ENCODE results near the gene TLCD4. TPM values are rescaled to one million over a fixed set of nuclear protein-coding genes. Genes with fewer than 3 reads are reported as not detected.

The TLCD4 gene
- total and polyA plus RNA-seq, 10 donors = 0.11 to 12.5 (median 0.75) TPM

GRCh38 chr1:95093296-95093695 lies 23.9 kb upstream of the TLCD4 start:
- H3K4me1 ChIP-seq = peaks cover 0 to 7% (median 0%) of the 10 kb centered on the region in 6 donors
- H3K27me3 ChIP-seq (replicated peaks in 1 of 7) = peaks cover 0 to 6% (median 0%) of the 10 kb centered on the region in 7 donors
- H3K36me3 ChIP-seq = no peaks in the 10 kb centered on the region
- TF ChIP-seq POLR2A (IDR thresholded peaks at IDR 0.05) = no peak
- TF ChIP-seq CTCF (IDR thresholded peaks at IDR 0.05 in 8 of 11, conservative IDR thresholded peaks at IDR 0.05 in 3 of 11) = no peak
- no peak for TF ChIP-seq POLR2AphosphoS5 (IDR thresholded peaks at IDR 0.05)
- H3K9me3 ChIP-seq = peaks cover 0 to 16% (median 5%) of the 10 kb centered on the region in 8 donors
- intact Hi-C loops (cut with DNase I; ENCODE audit: low total_unique reads) = no loop called here
- WGBS, 5 donors = 41 to 85% (median 65%) methylated on average over 1 of the region's 1 CpG
- H3K4me3 ChIP-seq = no peak overlapping the region
- H3K27ac ChIP-seq = no peak overlapping the region
- no peak for DNase-seq

- Histone ChIP-seq H3K27ac (no peak overlapping the region), H3K36me3 (no peaks in the 10 kb centered on the region), H3K9me3 (peaks cover 0 to 11% (median 3%) of the 10 kb centered on the region in 8 donors), H3K4me3 (no peak overlapping the region), H3K27me3 (replicated peaks in 1 of 7) (peaks cover 0 to 6% (median 0%) of the 10 kb centered on the region in 7 donors), H3K4me1 (peaks cover 0 to 7% (median 0%) of the 10 kb centered on the region in 6 donors)
- intact Hi-C loops (cut with DNase I; ENCODE audit: low total_unique reads) = no loop called here
- 39 to 61% (median 49%) methylated on average over 2 of the region's 2 CpGs for WGBS, 5 donors
- DNase-seq = no peak
- TF ChIP-seq POLR2A (IDR thresholded peaks at IDR 0.05) = no peak
- TF ChIP-seq CTCF (IDR thresholded peaks at IDR 0.05 in 8 of 11, conservative IDR thresholded peaks at IDR 0.05 in 3 of 11) = no peak
- TF ChIP-seq POLR2AphosphoS5 (IDR thresholded peaks at IDR 0.05) = no peak
Observed at GRCh38 chr1:95094923-95095322, 22.2 kb upstream of the TLCD4 start.

- H3K9me3 ChIP-seq = peaks cover 0 to 3% (median 0%) of the 10 kb centered on the region in 8 donors
- WGBS, 5 donors = 38 to 69% (median 57%) methylated on average over 2 of the region's 2 CpGs
Observed at GRCh38 chr1:95095833-95096217, 21.3 kb upstream of the TLCD4 start.

More at GRCh38 chr1:95095833-95096217, 21.3 kb upstream of the TLCD4 start:
- intact Hi-C loops (cut with DNase I; ENCODE audit: low total_unique reads) = no loop called here
- Histone ChIP-seq H3K4me1 (peaks cover 0 to 7% (median 0%) of the 10 kb centered on the region in 6 donors), H3K36me3 (no peaks in the 10 kb centered on the region), H3K4me3 (no peak overlapping the region), H3K27ac (peak overlapping the region in 4 of 8 donors; percentile 10 to 53 (median 48)), H3K27me3 (replicated peaks in 1 of 7) (peaks cover 0 to 6% (median 0%) of the 10 kb centered on the region in 7 donors)
- DNase-seq = no peak
- no peak for TF ChIP-seq CTCF (IDR thresholded peaks at IDR 0.05 in 8 of 11, conservative IDR thresholded peaks at IDR 0.05 in 3 of 11)
- TF ChIP-seq POLR2AphosphoS5 (IDR thresholded peaks at IDR 0.05) = no peak
- TF ChIP-seq POLR2A (IDR thresholded peaks at IDR 0.05) = no peak

All from spleen (tissue), 11 donors.